ENCODE results near the gene CIC. TPM values are rescaled to one million over a fixed set of nuclear protein-coding genes. Genes with fewer than 3 reads are reported as not detected.

Gene CIC
- total RNA-seq, 3 donors from 2014 or later (not counting 1 experiment from before 2014, with no cell fraction given) = 95.4 to 121 (median 108) TPM

- Mint-ChIP-seq H3K4me3 (peak overlapping the region; percentile 83), H3K27ac (no peak overlapping the region), H3K36me3 (no peaks in the 10 kb centered on the region), H3K4me1 (peaks cover 31 to 38% of the 10 kb centered on the region in 2 donors), H3K27me3 (ENCODE audit: low read depth in 2 of 2) (no peaks in the 10 kb centered on the region), H3K9me3 (no peaks in the 10 kb centered on the region)
- TF ChIP-seq CTCF (IDR thresholded peaks at IDR 0.05) = no peak
- peaks cover 71% of the 10 kb centered on the region for H3K4me1 ChIP-seq (ENCODE audit: control insufficient read depth, insufficient read depth, low read length)
- peak overlapping the region; percentile 99 for H3K27ac ChIP-seq (ENCODE audit: low read length)
- DNase-seq = peak; percentile 43 to 70
- no peak overlapping the region for H3K4me3 ChIP-seq (ENCODE audit: low read length)
- no peaks in the 10 kb centered on the region for H3K9me3 ChIP-seq (ENCODE audit: control insufficient read depth, insufficient read depth, low read length)
- no peak for ATAC-seq
- intact Hi-C loops (cut with micrococcal nuclease) = loop anchor here (1.0 to 5.0 kb wide), 5 partner anchors 15 to 150 kb away; partner anchors contain the start of genes GSK3A, MEGF8 and POU2F2
- 28% methylated on average over 3 of the region's 4 CpGs for WGBS (ENCODE audit: insufficient coverage)
- peaks cover 11% of the 10 kb centered on the region for H3K36me3 ChIP-seq (ENCODE audit: control insufficient read depth, insufficient read depth, low read length)
- H3K27me3 ChIP-seq (ENCODE audit: control insufficient read depth, insufficient read depth, low read length) = no peaks in the 10 kb centered on the region
Measured at GRCh38 chr19:42282819-42283187, 13.8 kb downstream of the CIC start.

- peak overlapping the region; percentile 99 for H3K27ac ChIP-seq (ENCODE audit: low read length)
- intact Hi-C loops (cut with micrococcal nuclease) = loop anchor here (1.0 to 5.0 kb wide), 5 partner anchors 15 to 151 kb away; partner anchors contain the start of genes GSK3A, MEGF8 and POU2F2
- under 1% methylated on average over 61 of the region's 74 CpGs for WGBS (ENCODE audit: insufficient coverage)
- no peaks in the 10 kb centered on the region for H3K27me3 ChIP-seq (ENCODE audit: control insufficient read depth, insufficient read depth, low read length)
- Mint-ChIP-seq H3K36me3 (no peaks in the 10 kb centered on the region), H3K4me1 (peaks cover 27 to 35% of the 10 kb centered on the region in 2 donors), H3K27me3 (ENCODE audit: low read depth in 2 of 2) (no peaks in the 10 kb centered on the region), H3K27ac (no peak overlapping the region), H3K9me3 (no peaks in the 10 kb centered on the region), H3K4me3 (no peak overlapping the region)
- ATAC-seq (peak; percentile 63 to 86 (median 72)), DNase-seq (peak; percentile 91 to 97)
- peaks cover 17% of the 10 kb centered on the region for H3K36me3 ChIP-seq (ENCODE audit: control insufficient read depth, insufficient read depth, low read length)
- H3K9me3 ChIP-seq (ENCODE audit: control insufficient read depth, insufficient read depth, low read length) = no peaks in the 10 kb centered on the region
- TF ChIP-seq CTCF (IDR thresholded peaks at IDR 0.05) = no peak
- peak overlapping the region; percentile 52 for H3K4me3 ChIP-seq (ENCODE audit: low read length)
- H3K4me1 ChIP-seq (ENCODE audit: control insufficient read depth, insufficient read depth, low read length) = peaks cover 67% of the 10 kb centered on the region
Measured at GRCh38 chr19:42283188-42284065, 14.4 kb downstream of the CIC start.

- no peaks in the 10 kb centered on the region for H3K27me3 Mint-ChIP-seq (ENCODE audit: low read depth in 2 of 2)
- no peaks in the 10 kb centered on the region for H3K36me3 Mint-ChIP-seq
- no peak overlapping the region for H3K4me3 Mint-ChIP-seq
- Histone ChIP-seq H3K9me3 (ENCODE audit: control insufficient read depth, insufficient read depth, low read length) (no peaks in the 10 kb centered on the region), H3K27ac (ENCODE audit: low read length) (no peak overlapping the region), H3K4me1 (ENCODE audit: control insufficient read depth, insufficient read depth, low read length) (peaks cover 60% of the 10 kb centered on the region), H3K27me3 (ENCODE audit: control insufficient read depth, insufficient read depth, low read length) (no peaks in the 10 kb centered on the region), H3K4me3 (ENCODE audit: low read length) (no peak overlapping the region), H3K36me3 (ENCODE audit: control insufficient read depth, insufficient read depth, low read length) (peaks cover 22% of the 10 kb centered on the region)
- DNase-seq = peak; percentile 78 to 93
- WGBS (ENCODE audit: insufficient coverage) = under 1% methylated on average over 76 of the region's 76 CpGs
- TF ChIP-seq CTCF (IDR thresholded peaks at IDR 0.05) = no peak
- H3K4me1 Mint-ChIP-seq = peaks cover 21 to 29% of the 10 kb centered on the region in 2 donors
- intact Hi-C loops (cut with micrococcal nuclease) = loop anchor here (5.0 kb wide), 1 partner anchor 82 kb away; no protein-coding TSS in a partner anchor
- H3K27ac Mint-ChIP-seq = no peak overlapping the region
- ATAC-seq = peak; percentile 35 to 71 (median 51)
- H3K9me3 Mint-ChIP-seq = no peaks in the 10 kb centered on the region
Measured at GRCh38 chr19:42284066-42284501, 15.0 kb downstream of the CIC start.
